Astrocyte (in vitro differentiated cells and primary cell): Measurements from ENCODE around the gene RPL35. TPM values are rescaled to one million over a fixed set of nuclear protein-coding genes. Genes with fewer than 3 reads are reported as not detected.

Experiments
- DNase-seq: peaks from one replicate; pipeline ENCODE4 v3.0.0-alpha.2; 2010; ENCODE audit warnings: low read depth
- FAIRE-seq: peaks from 2 replicates; lab custom pipeline; 2011; peaks lifted over from hg19 to GRCh38; lab: Jason Lieb, UNC
- H2AFZ ChIP-seq: 2 replicates; pipeline ENCODE4 v1.6.0; 2012; ENCODE audit warnings: low read depth, low read length, inconsistent platforms
- H3K27ac ChIP-seq: 2 replicates; pipeline ENCODE4 v1.5.1; 2011; ENCODE audit warnings: low read depth, low read length, inconsistent platforms
- H3K27me3 ChIP-seq: 2 replicates; pipeline ENCODE4 v1.6.0; 2011; ENCODE audit warnings: low read length, inconsistent platforms; ENCODE audit not compliant: insufficient read depth
- H3K36me3 ChIP-seq: 2 replicates; pipeline ENCODE4 v1.5.1; 2011; ENCODE audit warnings: low read length, inconsistent platforms; ENCODE audit not compliant: insufficient read depth
- H3K4me1 ChIP-seq: 2 replicates; pipeline ENCODE4 v1.5.1; 2011; ENCODE audit warnings: low read length, inconsistent platforms; ENCODE audit not compliant: insufficient read depth
- H3K4me2 ChIP-seq: 2 replicates; pipeline ENCODE4 v1.6.0; 2012; ENCODE audit warnings: low read length, inconsistent platforms
- H3K4me3 ChIP-seq: 2 replicates; pipeline ENCODE4 v1.5.1; 2011; ENCODE audit warnings: low read depth, mild to moderate bottlenecking, low read length, inconsistent platforms; ENCODE audit not compliant: insufficient read depth
- H3K79me2 ChIP-seq: 2 replicates; pipeline ENCODE4 v1.6.0; 2012; ENCODE audit warnings: mild to moderate bottlenecking, low read length, inconsistent platforms; ENCODE audit not compliant: insufficient read depth
- H3K9ac ChIP-seq: 2 replicates; pipeline ENCODE4 v1.6.0; 2012; ENCODE audit warnings: mild to moderate bottlenecking, low read length, inconsistent platforms
- H3K9me3 ChIP-seq: 2 replicates; pipeline ENCODE4 v1.5.1; 2012; ENCODE audit warnings: low read depth, mild to moderate bottlenecking, low read length, inconsistent platforms; ENCODE audit not compliant: insufficient read depth
- H4K20me1 ChIP-seq: 2 replicates; pipeline ENCODE4 v1.6.0; 2012; ENCODE audit warnings: low read length, inconsistent platforms; ENCODE audit not compliant: insufficient read depth
- H3K27ac Mint-ChIP-seq: one replicate; pipeline ENCODE4 v1.8.0; 2021; ENCODE audit warnings: mild to moderate bottlenecking, mixed read lengths; ENCODE audit not compliant: unreplicated experiment
- H3K27me3 Mint-ChIP-seq: one replicate; pipeline ENCODE4 v1.8.0; 2021; ENCODE audit warnings: low read depth, mixed read lengths; ENCODE audit not compliant: unreplicated experiment
- H3K36me3 Mint-ChIP-seq: one replicate; pipeline ENCODE4 v1.8.0; 2021; ENCODE audit warnings: low read depth, mixed read lengths; ENCODE audit not compliant: unreplicated experiment
- H3K4me1 Mint-ChIP-seq: one replicate; pipeline ENCODE4 v1.8.0; 2021; ENCODE audit warnings: low read depth, mixed read lengths; ENCODE audit not compliant: unreplicated experiment
- H3K4me3 Mint-ChIP-seq: one replicate; pipeline ENCODE4 v1.8.0; 2021; ENCODE audit warnings: mild to moderate bottlenecking, moderate library complexity, mixed read lengths; ENCODE audit not compliant: unreplicated experiment
- H3K9me3 Mint-ChIP-seq: one replicate; pipeline ENCODE4 v1.8.0; 2021; ENCODE audit warnings: mild to moderate bottlenecking, mixed read lengths; ENCODE audit not compliant: unreplicated experiment
- CTCF ChIP-seq: IDR thresholded peaks from 2 replicates; pipeline ENCODE4 v1.5.1; 2011; ENCODE audit warnings: low read depth, mild to moderate bottlenecking, inconsistent platforms, low read length, moderate library complexity; ENCODE audit not compliant: insufficient read depth
- EZH2 ChIP-seq: IDR thresholded peaks from 2 replicates; pipeline ENCODE4 v1.6.1; 2012; ENCODE audit warnings: mild to moderate bottlenecking, low read length, inconsistent platforms; ENCODE audit not compliant: insufficient read depth
- total RNA-seq: library from RNA; stranded (reverse); gene quantifications from 2 replicates; pipeline ENCODE4 v1.2.1, GENCODE V29; 2021

Gene RPL35
- total RNA-seq, 1 donor from 2014 or later: 1,259 TPM

GRCh38 chr9:124882231-124882630 lies 20.5 kb upstream of the RPL35 start:
- H3K9me3 Mint-ChIP-seq: no peaks in the 10 kb centered on the region
- H3K9me3 ChIP-seq: no peaks in the 10 kb centered on the region
- no peak overlapping the region for H3K27ac ChIP-seq
- H3K4me2 ChIP-seq: no peak overlapping the region
- no peaks in the 10 kb centered on the region for H3K79me2 ChIP-seq
- H3K27me3 ChIP-seq: no peaks in the 10 kb centered on the region
- H3K4me1 ChIP-seq: no peaks in the 10 kb centered on the region
- H4K20me1 ChIP-seq: peaks cover 27% of the 10 kb centered on the region
- H3K27ac Mint-ChIP-seq: no peak overlapping the region
- peaks cover 17% of the 10 kb centered on the region for H3K36me3 Mint-ChIP-seq
- peaks cover 19% of the 10 kb centered on the region for H3K36me3 ChIP-seq
- FAIRE-seq (no peak), DNase-seq (no peak)
- H2AFZ ChIP-seq: no peak overlapping the region
- H3K4me3 ChIP-seq: no peak overlapping the region
- no peaks in the 10 kb centered on the region for H3K27me3 Mint-ChIP-seq
- no peak overlapping the region for H3K4me3 Mint-ChIP-seq
- H3K9ac ChIP-seq: no peak overlapping the region
- TF ChIP-seq EZH2: no peak
- no peak for TF ChIP-seq CTCF
- no peaks in the 10 kb centered on the region for H3K4me1 Mint-ChIP-seq

- no peak for DNase-seq
- no peaks in the 10 kb centered on the region for H3K27me3 ChIP-seq
- H3K36me3 Mint-ChIP-seq: peaks cover 18% of the 10 kb centered on the region
- H3K4me3 ChIP-seq: no peak overlapping the region
- H3K4me3 Mint-ChIP-seq: no peak overlapping the region
- no peak for TF ChIP-seq CTCF
- TF ChIP-seq EZH2: no peak
- no peak overlapping the region for H3K27ac ChIP-seq
- H3K4me1 Mint-ChIP-seq: no peaks in the 10 kb centered on the region
- H4K20me1 ChIP-seq: peaks cover 37% of the 10 kb centered on the region
- H2AFZ ChIP-seq: no peak overlapping the region
- H3K9me3 Mint-ChIP-seq: no peaks in the 10 kb centered on the region
- H3K27me3 Mint-ChIP-seq: no peaks in the 10 kb centered on the region
- no peak overlapping the region for H3K4me2 ChIP-seq
- H3K79me2 ChIP-seq: peaks cover 7% of the 10 kb centered on the region
- no peak overlapping the region for H3K27ac Mint-ChIP-seq
- no peaks in the 10 kb centered on the region for H3K4me1 ChIP-seq
- peaks cover 28% of the 10 kb centered on the region for H3K36me3 ChIP-seq
- no peaks in the 10 kb centered on the region for H3K9me3 ChIP-seq
- FAIRE-seq: no peak
- no peak overlapping the region for H3K9ac ChIP-seq
These were observed 19.5 kb upstream of the RPL35 start for GRCh38 chr9:124881138-124881743.

- Histone ChIP-seq H3K9me3 (no peaks in the 10 kb centered on the region), H3K9ac (no peak overlapping the region), H3K4me2 (no peak overlapping the region), H4K20me1 (peaks cover 44% of the 10 kb centered on the region), H3K79me2 (peaks cover 11% of the 10 kb centered on the region), H3K27ac (no peak overlapping the region), H2AFZ (no peak overlapping the region), H3K4me3 (no peak overlapping the region), H3K36me3 (peaks cover 31% of the 10 kb centered on the region), H3K27me3 (no peaks in the 10 kb centered on the region), H3K4me1 (no peaks in the 10 kb centered on the region)
- DNase-seq (no peak), FAIRE-seq (no peak)
- Mint-ChIP-seq H3K36me3 (peaks cover 14% of the 10 kb centered on the region), H3K9me3 (no peaks in the 10 kb centered on the region), H3K27me3 (no peaks in the 10 kb centered on the region), H3K4me1 (no peaks in the 10 kb centered on the region), H3K4me3 (no peak overlapping the region), H3K27ac (no peak overlapping the region)
- TF ChIP-seq CTCF: no peak
- no peak for TF ChIP-seq EZH2
These were observed 18.7 kb upstream of the RPL35 start for GRCh38 chr9:124880501-124880900.
